Measurements from ENCODE around the gene FYN.
"Not testable (repeated sequence)": the region's sequence is repeated elsewhere in the genome, so short reads cannot be mapped to it uniquely, and the experiment has no call there.

The FYN gene

DNA sequence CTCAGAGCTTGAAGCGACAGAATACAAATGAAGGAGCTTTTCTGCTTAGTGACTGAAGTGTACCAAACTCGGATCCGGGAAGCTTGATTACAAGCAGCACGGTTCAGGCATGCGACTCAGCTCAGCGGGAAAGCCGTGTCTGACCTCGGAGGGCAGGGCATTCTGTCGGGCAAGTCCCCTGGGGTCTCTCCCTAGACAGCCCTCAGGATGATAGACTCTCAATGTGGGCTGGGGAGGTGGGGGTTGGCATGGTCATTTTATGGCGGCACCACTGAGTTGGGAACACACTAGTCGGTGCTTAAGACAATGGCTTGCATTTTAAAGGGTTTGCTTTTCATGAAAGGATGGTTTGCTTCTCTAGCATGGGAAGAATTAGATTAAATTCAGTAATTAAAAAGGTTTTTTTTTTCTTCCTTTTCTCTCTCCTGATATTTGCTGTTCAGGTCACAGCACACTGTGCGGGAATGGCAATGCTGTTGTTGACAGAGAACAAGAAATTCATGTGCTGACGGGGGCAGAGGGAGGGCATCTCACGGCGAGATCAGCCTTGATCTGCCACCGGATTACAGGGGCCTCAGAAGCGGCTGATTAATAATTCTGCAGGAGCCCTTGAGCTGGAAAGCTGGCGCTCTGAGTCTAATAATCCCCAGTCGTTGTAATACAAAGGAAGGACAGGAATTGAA lies 186.9 kb downstream of the FYN start:
- H3K4me3 ChIP-seq (ENCODE audit: low read length) = no peak overlapping the region
- TF ChIP-seq, protein P1, sequence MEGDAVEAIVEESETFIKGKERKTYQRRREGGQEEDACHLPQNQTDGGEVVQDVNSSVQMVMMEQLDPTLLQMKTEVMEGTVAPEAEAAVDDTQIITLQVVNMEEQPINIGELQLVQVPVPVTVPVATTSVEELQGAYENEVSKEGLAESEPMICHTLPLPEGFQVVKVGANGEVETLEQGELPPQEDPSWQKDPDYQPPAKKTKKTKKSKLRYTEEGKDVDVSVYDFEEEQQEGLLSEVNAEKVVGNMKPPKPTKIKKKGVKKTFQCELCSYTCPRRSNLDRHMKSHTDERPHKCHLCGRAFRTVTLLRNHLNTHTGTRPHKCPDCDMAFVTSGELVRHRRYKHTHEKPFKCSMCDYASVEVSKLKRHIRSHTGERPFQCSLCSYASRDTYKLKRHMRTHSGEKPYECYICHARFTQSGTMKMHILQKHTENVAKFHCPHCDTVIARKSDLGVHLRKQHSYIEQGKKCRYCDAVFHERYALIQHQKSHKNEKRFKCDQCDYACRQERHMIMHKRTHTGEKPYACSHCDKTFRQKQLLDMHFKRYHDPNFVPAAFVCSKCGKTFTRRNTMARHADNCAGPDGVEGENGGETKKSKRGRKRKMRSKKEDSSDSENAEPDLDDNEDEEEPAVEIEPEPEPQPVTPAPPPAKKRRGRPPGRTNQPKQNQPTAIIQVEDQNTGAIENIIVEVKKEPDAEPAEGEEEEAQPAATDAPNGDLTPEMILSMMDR (IDR thresholded peaks at IDR 0.05; ENCODE audit: insufficient read depth, low read depth, low read length, missing control alignments) = no peak
- DNase-seq (ENCODE audit: low read depth) = no peak

DNA sequence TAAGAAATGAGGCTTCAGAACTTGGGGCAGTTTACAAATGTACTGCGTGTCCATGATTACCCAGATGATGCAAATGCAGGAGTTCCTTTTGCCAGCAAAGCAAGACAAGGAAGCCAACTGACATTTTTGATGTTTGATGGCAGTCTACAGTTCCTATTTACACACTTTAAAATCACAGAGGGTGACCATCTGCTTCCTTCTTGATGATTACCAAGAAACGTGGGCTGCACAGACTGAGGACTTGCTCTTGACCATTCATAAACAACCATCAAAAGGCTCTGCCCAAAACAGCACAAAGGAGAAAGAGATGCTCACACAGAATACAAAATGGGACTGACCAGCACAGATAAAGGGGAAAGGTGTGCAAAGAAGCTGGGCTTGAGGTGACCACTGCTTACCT lies 187.7 kb downstream of the FYN start:
- TF ChIP-seq, protein P1 (IDR thresholded peaks at IDR 0.05; ENCODE audit: insufficient read depth, low read depth, low read length, missing control alignments) = no peak
- no peak for DNase-seq (ENCODE audit: low read depth)
- no peak overlapping the region for H3K4me3 ChIP-seq (ENCODE audit: low read length)

DNA sequence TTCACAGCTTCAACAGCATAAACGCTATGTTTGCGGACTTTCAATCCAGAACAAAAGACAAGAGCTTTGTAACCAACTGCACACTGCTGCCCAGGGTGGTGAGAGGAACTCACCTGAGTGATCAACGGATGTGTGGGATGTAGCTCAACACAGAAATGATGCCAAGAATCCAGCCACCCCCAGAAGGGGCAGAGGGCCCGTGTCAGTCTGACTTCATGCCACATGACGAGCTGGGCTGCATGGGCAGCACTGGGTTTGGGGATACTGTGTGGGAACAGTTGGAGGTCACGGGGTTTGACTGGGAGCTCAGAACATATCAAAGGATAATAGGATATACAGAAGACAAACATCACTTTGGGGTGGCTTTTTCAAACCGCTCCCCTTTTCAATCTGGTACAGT lies 188.2 kb downstream of the FYN start:
- no peak for DNase-seq (ENCODE audit: low read depth)
- TF ChIP-seq, protein P1 (IDR thresholded peaks at IDR 0.05; ENCODE audit: insufficient read depth, low read depth, low read length, missing control alignments) = no peak
- H3K4me3 ChIP-seq (ENCODE audit: low read length) = no peak overlapping the region

DNA sequence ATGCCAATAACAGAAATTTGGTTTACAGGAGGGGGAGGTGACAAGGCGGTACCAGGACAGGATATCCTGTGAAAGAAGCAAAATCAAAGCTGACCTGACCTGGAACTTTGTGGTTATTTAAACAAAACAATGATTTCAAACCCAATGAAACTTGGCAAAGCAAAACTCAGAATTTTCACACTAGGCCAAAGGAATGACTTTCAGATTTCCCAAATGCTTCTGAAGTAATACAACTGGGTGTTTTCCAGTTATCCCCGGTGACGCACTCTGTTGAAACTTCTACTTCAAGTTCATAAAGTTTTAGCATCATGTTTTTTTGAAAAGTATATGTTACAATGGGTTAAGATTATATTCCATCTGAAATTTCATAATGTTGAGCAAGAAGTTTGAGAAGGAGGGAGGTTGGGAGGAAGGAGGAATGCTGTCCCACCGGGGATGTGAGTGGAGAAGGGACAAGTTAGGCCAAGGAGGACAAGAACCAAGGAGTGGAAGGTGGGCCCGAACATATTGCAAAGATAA lies 189.4 kb downstream of the FYN start:
- TF ChIP-seq, protein P1 (IDR thresholded peaks at IDR 0.05; ENCODE audit: insufficient read depth, low read depth, low read length, missing control alignments) = no peak
- H3K4me3 ChIP-seq (ENCODE audit: low read length) = no peak overlapping the region
- DNase-seq (ENCODE audit: low read depth) = no peak

DNA sequence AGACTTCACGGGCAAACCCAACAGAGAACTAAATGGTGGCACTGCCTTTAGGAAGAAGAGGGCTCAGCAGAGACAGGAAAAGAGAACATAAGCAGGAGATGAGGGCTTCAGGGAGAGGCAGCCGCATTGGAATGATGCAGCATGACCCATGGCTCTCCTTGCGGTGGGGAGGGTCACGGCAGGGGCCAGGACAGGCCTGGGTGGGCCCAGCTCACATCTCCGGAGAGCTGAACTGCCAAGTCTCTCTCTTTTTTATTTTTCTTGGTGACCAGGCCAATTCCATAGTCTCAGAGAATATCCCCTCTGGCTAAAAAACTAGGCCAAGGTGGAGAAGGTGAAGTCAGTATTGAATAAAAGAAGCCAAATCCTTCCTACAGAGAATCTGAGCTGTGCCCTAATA lies 190.1 kb downstream of the FYN start:
- TF ChIP-seq, protein P1 (IDR thresholded peaks at IDR 0.05; ENCODE audit: insufficient read depth, low read depth, low read length, missing control alignments) = no peak
- DNase-seq (ENCODE audit: low read depth) = no peak

DNA sequence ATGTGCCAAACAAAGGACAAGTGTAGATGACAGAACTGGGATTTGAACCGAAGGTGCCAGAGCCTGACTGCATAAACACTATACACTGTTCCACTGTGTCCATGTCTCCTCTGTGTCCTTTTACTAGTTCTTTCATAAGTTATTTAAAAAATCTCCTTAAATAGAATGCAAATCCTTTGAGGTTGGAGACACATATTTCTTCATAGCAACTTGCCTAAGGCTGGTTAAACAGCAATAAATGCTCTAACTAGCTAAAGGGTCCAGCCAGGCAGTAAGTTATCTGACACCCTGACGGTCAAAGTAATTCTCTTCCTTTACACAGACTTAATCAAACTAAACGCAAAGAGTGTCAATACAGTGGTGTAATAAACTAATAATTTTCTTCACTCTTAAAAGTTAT lies 191.4 kb downstream of the FYN start:
- no peak overlapping the region for H3K4me3 ChIP-seq (ENCODE audit: low read length)
- no peak for DNase-seq (ENCODE audit: low read depth)
- TF ChIP-seq, protein P1 (IDR thresholded peaks at IDR 0.05; ENCODE audit: insufficient read depth, low read depth, low read length, missing control alignments) = no peak

More for the DNA sequence above, 190.1 kb downstream of the FYN start:
- H3K4me3 ChIP-seq (ENCODE audit: low read length) = no peak overlapping the region

DNA sequence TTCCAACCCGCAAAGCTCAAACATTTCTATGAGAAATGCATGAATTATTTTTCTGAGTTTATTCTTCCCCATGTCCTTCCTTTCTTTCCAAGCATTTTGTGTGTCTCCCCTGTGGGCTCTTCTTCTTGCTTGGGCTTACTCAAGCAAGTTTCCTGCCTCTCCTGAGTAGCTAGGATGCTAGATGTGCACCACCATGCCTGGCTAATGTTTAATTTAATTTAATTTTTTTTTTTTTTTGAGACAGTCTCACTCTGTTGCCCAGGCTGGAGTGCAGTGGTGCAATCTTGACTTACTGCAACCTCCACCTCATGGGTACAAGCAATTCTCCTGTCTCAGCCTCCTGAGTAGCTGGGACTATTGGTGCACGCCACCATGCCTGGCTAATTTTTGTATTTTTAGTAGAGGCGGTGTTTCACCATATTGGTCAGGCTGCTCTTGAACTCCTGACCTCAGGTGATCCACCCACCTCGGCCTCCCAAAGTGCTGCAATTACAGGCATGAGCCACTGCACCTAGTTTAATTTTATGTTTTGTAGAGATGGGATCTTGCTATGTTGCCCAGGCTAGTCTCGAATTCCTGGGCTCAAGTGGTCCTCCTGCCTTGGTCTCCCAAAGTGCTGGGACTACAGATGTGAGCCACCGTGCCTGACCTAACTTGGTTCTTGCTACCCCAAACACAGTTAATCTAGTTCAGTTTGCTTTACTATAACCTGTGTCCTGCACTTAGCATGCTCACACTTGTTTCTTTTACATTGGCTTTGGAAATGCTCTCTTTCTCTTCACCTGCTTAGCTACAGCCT lies 192.2 kb downstream of the FYN start:
- not testable (repeated sequence) for H3K4me3 ChIP-seq (ENCODE audit: low read length); DNase-seq (ENCODE audit: low read depth)
